Measurements from ENCODE around the gene NUTM2G.
"Not testable (repeated sequence)": the region's sequence is repeated elsewhere in the genome, so short reads cannot be mapped to it uniquely, and the experiment has no call there.

NUTM2G gene, protein sequence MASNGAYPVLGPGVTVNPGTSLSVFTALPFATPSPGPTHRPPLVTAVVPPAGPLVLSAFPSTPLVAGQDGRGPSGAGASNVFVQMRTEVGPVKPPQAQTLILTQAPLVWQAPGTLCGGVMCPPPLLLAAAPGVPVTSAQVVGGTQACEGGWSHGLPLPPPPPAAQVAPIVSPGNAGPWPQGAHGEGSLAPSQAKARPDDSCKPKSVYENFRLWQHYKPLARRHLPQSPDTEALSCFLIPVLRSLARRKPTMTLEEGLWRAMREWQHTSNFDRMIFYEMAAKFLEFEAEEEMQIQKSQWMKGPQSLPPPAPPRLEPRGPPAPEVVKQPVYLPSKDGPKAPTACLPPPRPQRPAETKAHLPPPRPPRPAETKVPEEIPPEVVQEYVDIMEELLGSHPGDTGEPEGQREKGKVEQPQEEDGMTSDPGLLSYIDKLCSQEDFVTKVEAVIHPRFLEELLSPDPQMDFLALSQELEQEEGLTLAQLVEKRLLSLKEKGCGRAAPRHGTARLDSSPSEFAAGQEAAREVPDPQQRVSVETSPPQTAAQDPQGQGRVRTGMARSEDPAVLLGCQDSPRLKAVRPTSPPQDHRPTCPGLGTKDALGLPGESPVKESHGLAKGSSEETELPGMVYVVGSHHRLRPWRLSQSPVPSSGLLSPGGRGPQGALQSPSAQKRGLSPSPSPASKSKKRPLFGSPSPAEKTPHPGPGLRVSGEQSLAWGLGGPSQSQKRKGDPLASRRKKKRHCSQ

DNA sequence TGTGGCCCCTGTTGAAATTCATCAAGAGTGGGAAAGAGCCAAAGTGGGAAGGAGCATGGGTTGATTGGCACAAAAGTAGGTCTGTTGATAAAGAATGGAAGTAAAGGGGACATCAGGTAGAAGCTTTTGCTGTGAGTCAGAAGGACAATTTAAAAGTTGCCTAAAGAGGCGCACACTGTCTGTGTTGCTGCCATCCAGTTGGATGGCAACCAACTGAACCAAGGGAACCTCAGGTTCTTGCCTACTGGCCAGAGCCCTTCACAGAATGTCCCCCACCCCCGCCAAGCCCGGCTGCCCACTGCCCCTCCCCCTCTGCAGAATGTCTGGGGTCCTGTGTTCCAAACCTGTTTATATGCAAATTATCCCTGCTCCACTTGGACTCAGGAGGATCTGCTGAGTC is at the start of gene NUTM2G:
TSS of gene NUTM2G (plus strand) at position 301 of the 400 bp plus-strand sequence. CDS start 182 bp downstream, outside the sequence.
- not testable (repeated sequence) for FAIRE-seq

DNA sequence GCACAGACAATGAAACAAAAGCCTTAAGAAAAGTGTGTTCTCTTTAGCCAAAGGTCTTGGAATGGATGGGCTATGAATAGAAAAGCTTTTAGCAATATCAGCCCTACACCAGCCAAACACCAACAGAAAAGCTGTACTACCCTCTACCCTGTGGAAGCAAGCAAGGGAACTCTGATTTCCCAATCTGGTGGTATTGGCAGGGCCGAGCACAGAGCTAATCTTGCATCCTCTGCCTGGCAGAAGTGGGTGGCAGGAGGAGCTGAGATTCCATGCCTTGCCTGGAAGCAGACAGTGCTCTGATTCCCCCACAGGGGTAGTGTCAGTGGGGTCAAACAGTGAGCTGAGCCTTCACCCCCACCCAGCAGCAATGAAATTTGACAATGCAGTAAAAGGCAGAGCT is 44.7 kb upstream of the NUTM2G start:
- no peak for FAIRE-seq

DNA sequence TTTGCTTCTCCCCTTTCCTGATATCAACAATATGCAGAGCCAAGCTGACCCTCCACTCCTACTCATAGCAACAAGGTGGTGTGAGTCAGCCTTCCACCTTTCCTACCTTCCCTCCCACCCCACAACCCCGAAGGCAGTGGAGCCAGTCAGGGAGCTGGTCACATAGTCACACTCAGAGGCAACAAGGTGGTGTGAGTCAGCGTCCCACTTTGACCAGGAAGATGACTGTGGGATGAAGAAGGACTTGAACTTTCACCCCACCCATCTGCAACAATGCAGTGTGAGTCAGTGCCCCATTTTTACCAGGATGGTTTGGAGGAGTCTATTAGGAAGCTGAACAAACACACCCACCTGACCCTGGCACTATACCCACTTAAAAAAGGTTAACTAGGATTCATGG is 44.2 kb upstream of the NUTM2G start:
- FAIRE-seq = no peak

DNA sequence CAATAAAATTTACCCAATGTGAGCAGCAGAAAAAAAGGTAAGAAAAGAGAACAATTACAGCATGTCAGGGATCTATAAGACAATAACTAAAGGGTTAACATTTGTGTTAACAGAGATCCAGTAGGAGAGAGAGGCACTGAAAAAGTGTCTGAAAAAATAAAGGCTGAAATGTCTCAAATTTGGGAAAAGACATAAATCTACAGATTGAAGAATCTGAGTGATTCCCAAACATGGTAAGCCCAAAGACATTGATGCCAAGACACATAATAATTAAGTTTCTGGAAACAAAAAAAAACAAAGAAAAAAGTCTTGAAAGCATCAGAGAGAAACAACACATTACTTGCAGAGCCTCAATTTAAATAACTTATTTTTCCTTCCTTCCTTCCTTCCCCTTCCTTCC is 43.2 kb upstream of the NUTM2G start:
- no peak for FAIRE-seq

DNA sequence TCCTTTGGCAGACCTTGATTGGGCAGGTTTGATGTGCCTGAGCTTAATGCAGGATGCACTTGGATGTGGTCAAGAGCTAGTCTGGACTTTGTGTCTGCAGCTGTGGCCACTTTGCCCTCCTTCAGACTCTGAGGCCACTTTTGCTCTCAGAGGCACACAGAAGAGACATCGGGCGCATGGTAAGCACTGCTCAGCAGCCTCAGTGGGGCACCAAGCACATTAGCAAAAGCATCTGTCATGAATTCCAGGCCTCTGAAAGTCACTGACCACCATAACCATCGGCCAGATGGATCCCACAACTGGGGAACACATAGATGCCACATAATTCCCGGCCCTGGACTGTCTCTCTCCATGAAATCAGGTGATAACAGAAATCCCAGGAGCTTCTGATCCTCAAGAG is 40.1 kb upstream of the NUTM2G start:
- FAIRE-seq = no peak

DNA sequence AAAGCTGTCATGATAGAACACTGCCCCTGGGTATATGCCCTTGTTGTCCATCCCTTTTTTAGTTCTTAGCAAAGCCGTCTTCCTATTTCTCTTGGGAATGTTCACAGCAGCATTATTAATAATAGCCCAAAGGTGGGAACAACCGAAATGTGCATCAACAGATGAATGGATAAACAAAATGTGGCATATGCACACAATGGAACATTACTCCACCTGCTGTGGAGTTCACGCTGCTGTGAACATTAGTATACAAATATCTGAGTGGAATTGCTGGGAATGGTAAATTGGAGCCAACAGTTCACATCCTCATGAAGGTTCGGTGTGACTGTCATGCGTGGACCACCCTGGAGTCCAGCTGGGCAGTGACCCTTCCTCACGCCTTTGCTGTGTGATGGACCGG is 36.5 kb upstream of the NUTM2G start:
- FAIRE-seq = no peak

DNA sequence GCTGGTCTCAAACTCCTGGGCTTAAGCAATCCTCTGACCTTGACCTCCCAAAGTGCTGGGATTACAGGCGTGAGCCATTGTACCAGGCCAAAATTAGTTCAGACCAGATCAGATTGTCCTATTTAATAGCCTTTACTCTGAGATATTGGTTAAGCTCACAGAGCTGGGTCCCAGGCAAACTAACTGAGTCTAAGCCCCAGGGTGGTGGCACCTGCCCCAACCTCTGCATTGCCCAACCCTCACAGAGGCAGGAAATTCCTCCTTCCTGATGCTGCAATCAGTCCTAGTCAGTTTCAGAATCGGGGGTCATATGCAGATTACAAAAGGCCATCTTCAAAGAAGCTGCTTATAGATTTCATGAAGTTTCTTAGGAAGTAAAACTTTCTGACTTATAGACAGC is 28.6 kb upstream of the NUTM2G start:
- not testable (repeated sequence) for FAIRE-seq

DNA sequence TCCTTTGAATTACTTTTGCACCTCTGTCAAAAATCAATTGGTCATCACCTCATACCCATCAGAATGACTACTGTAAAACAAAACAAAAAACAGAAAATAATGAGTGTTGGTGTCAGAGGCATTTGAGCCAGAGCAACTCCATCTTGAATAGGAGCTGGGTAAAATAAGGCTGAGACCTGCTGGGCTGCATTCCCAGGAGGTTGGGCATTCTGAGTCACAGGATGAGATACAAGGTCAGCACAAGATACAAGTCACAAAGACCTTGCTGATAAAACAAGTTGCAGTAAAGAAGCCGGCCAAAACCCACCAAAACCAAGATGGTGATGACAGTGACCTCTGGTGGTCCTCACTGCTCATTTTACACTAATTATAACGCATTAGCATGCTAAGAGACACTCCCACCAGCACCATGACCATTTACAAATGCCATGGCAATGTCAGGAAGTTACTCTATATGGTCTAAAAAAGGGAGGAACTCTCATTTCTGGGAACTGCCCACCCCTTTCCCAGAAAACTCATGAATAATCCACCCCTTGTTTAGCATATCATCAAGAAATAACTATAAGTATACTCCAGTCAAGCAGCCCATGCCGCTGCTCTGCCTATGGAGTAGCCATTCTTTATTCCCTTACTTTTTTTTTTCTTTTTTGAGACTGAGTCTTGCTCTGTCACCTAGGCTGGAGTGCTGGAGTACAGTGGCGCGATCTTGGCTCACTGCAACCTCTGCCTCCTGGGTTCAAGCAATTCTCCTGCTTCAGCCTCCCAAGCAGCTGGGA is 23.5 kb upstream of the NUTM2G start:
- not testable (repeated sequence) for FAIRE-seq

DNA sequence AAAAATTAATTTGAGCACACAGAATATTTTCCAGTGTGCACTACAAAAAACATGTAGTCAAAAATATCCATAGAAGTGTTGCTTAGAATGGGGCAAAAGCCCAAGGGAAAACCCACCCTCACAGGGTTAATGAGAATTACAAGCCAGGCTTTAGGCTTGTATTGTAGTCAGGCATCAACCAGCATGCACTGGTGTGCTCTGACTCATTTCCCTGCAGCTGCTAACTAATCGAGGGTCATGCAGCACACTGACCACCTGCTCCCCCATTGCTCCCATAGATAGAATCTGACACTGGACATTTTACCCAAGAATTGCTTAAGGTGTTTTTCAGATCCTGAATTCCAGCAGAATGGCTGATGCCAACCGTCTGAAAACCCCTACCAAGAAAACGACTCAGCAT is 20.2 kb upstream of the NUTM2G start:
- not testable (repeated sequence) for FAIRE-seq

DNA sequence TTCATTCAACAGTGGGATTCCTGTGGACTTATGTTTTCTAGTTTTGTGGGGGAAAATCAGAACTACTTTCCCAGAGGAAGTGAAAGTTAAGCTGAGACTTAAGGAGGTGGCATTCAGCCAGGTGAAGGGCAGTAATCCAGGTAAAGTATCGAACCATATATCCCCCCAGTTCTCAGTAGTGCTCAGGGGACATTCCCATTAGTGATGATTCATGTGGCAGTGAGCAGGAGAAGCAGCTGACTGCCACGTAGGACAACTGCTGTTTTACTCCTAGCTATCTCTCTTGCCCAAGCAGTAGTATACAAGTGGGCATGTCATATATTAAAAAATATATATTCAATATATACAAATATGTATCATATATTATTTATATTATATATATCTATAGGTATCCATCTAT is 13.1 kb upstream of the NUTM2G start:
- not testable (repeated sequence) for FAIRE-seq

DNA sequence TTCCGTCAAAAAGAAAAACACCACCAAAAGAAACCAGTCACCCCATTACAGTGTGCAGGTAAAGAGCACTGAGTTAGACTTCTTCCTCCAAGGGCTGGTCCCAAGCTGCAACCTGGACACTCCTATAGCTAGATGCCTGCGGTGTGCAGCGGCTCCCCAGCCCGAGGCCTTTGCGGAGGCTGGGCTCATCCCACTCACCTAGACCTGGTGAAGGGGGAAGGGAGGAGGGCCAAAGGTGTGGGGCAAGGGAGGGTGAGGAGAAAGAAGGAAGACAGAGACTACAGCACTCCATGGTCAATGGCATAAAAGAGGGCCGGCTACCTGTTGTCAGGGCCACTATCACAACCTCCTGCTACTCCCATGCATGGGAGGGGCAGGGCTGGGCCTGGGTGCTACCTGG is 12.1 kb upstream of the NUTM2G start:
- FAIRE-seq = not testable (repeated sequence)

DNA sequence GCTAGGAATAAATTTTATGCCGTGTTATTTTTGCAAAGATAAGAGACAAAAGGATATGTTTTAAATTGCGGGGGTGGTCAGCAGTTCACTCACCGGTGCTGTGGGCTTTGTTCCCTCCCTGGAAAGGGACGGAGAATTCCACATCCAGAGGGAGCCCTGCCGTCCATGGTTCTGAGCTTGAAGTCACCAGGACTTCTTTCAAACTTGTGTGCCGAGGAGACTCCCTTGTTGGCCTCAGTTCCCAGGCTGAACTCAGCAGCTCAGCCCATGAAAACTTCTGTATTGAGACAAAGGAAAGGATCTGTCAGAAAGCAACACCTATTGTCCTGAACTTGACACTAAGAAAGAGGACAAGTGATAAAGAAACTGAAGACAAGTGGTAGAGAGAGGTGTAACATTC is 10.1 kb upstream of the NUTM2G start:
- not testable (repeated sequence) for FAIRE-seq

DNA sequence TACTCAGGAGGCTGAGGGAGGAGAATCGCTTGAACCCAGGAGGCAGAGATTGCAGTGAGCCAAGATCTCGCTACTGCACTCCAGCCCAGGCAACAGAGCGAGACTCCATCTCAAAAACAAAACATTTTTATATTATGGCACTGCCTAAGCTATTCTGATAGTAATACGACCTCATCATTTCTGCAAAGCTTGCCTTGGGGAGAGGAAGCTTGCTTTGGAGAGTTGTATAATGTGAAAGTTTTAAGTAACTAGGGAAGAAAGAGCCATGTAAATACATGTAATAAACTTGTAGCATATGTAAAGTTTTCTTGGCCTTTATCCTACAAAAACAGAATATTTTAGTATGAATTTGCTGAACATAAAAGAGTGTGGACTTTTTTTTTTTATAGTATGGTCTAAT is 7.8 kb upstream of the NUTM2G start:
- FAIRE-seq = not testable (repeated sequence)

DNA sequence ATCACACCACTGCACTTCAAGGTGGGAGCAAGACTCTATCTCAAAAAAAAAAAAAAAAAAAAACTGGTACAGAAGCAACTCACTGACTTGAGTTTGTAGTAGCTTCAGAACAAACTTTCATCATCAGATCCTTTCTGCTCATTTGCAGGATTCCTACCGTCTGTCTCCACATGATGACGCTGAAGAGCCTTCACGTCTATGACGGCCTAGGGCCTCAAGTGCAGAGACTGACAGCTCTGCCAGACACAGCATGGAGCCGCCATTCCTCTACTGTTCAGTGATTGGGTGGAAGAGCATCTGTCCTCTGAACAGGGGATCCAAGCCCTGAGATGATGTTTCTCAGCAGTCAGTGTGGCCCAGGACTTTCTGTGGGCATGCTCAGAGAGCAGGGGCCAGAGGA is 3.1 kb upstream of the NUTM2G start:
- not testable (repeated sequence) for FAIRE-seq

DNA sequence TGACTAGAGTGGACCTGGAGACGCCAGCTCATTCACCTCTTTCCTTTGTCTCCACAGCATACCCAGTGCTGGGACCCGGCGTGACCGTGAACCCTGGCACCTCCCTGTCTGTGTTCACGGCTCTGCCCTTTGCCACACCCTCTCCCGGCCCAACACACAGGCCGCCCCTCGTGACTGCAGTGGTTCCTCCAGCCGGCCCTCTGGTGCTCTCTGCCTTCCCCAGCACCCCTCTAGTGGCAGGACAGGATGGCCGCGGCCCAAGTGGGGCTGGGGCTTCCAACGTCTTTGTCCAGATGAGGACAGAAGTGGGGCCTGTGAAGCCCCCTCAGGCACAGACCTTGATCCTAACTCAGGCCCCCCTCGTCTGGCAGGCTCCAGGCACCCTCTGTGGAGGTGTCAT is 3.0 kb downstream of the NUTM2G start:
- not testable (repeated sequence) for FAIRE-seq

DNA sequence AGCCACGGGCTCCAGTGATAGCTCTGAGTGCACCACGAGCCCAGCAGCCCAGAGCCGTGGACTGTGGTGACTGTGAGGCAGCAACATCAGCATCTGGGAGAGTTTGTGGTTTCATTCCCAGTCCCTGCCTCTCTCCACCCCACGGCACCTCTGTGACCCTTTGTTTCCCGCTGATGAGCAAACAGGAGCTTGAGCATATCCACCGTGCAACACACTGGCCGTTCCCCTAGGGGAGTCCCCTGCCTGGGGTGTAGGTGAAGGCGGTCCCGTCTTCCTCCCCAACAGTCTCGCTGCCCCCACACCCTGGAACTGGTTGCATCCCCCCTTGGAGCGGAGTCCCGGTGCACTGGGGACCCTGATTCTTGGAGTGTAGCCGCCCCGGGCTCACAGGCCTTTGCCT is 5.5 kb downstream of the NUTM2G start:
- not testable (repeated sequence) for FAIRE-seq

DNA sequence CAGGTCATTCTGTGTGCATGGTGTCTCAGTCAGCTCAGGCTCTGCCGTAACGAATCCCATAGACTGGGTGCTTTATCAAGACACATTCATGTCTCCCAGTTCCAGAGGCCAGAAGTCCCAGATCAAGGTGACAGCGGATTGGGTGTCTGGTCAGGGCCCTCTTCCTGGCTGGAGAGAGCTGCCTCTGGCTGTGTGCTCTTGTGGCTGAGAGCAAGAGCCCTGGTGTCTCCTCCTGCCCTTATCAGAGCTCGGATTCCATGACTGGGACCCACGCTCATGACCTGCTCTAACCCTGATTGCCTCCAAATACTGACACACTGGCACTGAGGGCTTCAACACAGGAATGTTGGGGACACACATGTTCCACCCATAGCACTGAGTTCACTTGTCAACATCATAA is 6.1 kb downstream of the NUTM2G start:
- FAIRE-seq = not testable (repeated sequence)

DNA sequence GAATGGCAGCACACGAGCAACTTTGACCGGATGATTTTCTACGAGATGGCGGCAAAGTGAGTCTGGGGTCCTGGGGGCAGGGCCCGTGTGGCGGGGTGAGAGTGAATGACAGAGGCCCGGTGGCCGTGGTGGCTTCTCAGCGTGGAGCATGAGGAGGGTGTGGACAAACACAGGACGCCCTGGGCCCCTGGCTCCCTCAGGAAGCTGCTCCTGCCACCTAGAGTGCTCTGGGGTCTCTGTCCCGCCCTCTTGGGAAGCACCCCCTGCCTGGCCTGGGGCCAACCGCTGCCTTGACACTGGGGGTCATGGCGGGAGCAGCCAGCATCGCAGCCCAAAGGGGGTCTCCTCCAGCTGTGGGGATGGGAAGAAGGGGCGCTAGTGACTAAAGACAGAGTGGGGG is 6.8 kb downstream of the NUTM2G start:
- FAIRE-seq = not testable (repeated sequence)

DNA sequence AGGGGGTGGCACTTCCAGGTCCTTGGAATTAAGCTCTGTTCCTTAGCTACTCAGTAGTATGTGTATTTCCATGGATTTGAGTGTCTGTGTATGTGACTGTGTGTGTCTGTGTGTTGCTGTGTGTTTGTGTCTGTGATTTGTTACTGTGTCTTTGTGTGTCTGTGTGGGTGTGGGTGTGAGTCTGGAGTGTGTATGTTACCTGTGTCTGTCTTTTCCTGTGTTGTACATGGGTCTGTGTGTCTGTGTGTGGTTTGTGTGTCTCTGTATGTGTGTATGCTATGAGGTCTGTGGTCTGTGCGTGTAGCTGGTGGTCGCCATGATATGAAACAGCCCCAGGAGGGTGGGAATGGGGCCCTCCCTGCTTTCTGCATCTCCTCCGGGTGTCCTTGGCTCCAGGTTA is 8.8 kb downstream of the NUTM2G start:
- FAIRE-seq = not testable (repeated sequence)

DNA sequence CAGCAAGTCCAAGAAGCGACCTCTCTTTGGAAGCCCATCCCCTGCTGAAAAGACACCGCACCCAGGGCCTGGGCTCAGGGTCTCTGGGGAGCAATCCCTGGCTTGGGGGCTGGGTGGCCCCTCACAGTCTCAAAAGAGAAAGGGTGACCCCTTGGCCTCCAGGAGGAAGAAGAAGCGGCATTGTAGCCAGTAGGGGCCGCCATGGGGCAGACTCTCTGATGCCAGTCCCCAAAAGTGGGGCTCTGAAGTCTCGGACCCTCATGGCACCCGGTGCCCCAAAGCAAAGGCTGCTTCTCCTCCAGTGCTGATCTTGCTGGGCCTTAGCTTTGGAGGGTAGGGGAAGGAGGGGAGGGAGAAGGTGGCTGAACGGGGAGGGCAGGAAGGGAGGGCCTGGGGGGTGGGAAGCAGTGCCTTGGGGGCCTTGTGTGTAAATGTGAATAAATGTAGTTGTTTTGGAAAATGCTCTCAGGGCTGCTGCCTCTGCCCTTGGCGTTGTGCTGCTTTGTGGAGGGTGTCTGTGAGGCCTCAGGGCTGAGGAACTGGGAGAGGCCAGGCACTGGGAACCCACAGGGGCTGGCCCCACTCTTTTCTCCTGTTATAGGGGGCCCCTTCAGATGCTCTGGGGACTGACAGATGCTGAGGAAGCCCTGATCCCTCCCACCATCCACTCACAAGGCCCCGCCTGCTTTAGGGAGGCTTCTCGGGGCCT is 10.5 kb downstream of the NUTM2G start:
- FAIRE-seq = not testable (repeated sequence)

DNA sequence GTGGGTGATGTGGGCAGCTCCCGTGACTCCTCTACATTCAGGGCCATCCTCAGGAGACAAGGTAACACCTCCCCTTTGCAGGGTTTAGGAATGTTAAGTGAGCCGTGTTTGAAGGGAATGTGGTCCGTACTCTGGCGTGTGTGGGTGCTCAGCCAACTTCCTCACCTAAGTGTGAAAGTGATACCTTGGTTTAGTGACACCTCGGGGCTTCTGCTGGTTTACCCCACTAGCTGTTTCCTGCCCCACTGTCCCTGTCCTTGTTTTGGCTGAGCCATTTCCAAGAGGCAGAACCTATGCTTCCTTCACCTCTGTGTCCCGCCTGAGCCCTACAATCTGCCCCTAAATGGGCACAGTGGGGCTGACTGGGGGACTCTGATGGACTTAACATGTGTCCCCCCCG is 12.3 kb downstream of the NUTM2G start:
- not testable (repeated sequence) for FAIRE-seq

DNA sequence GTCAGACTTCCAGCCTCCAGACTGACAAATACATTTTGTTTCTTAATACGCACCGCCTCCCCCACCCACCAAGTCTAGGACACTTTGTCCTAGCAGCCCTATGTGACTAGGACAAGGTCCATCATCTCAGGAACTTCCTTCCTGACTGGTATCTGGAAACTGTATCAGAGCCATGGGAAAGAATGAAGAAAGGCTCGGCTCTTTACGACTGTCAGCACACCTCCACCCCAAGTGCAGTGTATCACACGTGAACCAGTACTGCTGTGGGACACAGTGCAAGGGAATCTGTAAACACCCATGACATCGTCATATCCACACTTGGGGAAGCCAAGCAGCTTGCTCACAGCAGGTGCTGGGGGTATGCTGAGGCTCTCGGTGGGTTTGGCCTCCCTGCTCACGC is 13.0 kb downstream of the NUTM2G start:
- not testable (repeated sequence) for FAIRE-seq

DNA sequence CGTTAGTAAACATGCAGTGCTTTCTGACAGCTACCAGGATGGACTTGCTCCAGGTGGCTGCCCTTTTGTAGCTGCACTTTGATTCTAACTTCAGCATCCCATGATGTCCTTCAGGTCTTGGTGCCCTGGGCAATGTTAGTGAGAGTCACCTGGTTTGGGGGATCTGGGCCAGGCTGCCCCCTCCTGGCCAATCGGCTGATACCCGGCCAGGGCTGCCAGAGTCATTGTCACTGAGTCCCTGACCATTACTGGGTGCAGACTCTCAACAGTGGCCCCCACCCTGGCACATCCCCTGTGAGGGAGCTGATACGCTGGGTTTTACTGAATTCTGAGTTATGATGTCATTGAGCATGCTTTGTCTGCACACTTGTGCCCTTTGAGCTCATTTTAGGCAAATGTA is 13.5 kb downstream of the NUTM2G start:
- not testable (repeated sequence) for FAIRE-seq

Measured in islet of Langerhans (tissue), 1 donor.